ENCODE results near the gene SLC46A1.

SLC46A1 gene

DNA sequence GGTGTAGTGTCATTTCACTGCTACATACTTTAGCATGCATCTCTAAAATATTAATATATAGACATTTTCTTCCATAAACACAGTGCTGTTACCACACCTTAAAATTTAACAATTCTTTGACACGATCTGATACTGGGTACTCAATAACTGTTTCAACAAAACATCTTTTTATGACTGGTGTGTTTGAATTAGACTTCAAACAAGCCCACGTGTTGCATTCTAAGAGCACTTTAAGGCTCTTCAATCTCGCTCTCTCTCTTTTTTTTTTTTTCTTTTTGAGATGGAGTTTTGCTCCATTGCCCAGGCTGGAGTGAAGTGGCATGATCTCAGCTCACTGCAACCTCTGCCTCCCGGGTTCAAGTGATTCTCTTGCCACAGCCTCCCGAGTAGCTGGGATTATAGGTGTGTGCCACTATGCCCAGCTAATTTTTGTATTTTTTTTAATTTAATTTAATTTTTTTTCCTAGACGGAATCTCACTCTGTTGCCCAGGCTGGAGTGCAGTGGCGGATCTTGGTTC lies 15.8 kb upstream of the SLC46A1 start:
- no peak overlapping the region for H3K27ac ChIP-seq (ENCODE audit: low read length)
- no peak for DNase-seq
- TF ChIP-seq EZH2 (IDR thresholded peaks at IDR 0.05; ENCODE audit: borderline replicate concordance, low read depth, low read length, severe bottlenecking), result no peak
- no peak for TF ChIP-seq CTCF (IDR thresholded peaks at IDR 0.05; ENCODE audit: borderline replicate concordance, extremely low read depth, low read length, poor library complexity, severe bottlenecking)
- no peak overlapping the region for H2AFZ ChIP-seq (ENCODE audit: low read depth, low read length)
- no peaks in the 10 kb centered on the region for H3K36me3 ChIP-seq (ENCODE audit: insufficient read depth, low read length)
- peaks cover 2% of the 10 kb centered on the region; the same call in 1 of the 2 replicates for H4K20me1 ChIP-seq (ENCODE audit: insufficient read depth, low read length)
- H3K9me3 ChIP-seq (ENCODE audit: insufficient read depth, low read length, severe bottlenecking), result no peaks in the 10 kb centered on the region
- peaks cover 3% of the 10 kb centered on the region for H3K27me3 ChIP-seq (ENCODE audit: insufficient read depth, low read length, poor library complexity)
- H3K9ac ChIP-seq (ENCODE audit: low read depth, low read length), result no peak overlapping the region
- ATAC-seq (ENCODE audit: insufficient read depth, low read depth), result no peak
- H3K4me1 ChIP-seq (ENCODE audit: insufficient read depth, low read length), result 0 out of 2 replicates have a peak, but pooled peaks cover 3% of the 10 kb centered on the region
- no peak overlapping the region for H3K4me2 ChIP-seq (ENCODE audit: insufficient read depth, low read length)
- no peaks in the 10 kb centered on the region for H3K79me2 ChIP-seq (ENCODE audit: insufficient read depth, low read length)
- no peak overlapping the region for H3K4me3 ChIP-seq (ENCODE audit: low read depth in 1 of 2, low read length in 2 of 2)

GRCh38 chr17:28416703-28417311 lies 10.8 kb upstream of the SLC46A1 start:
- Histone ChIP-seq H3K36me3 (ENCODE audit: insufficient read depth, low read length) (no peaks in the 10 kb centered on the region), H3K9me3 (ENCODE audit: insufficient read depth, low read length, severe bottlenecking) (no peaks in the 10 kb centered on the region), H4K20me1 (ENCODE audit: insufficient read depth, low read length) (no peaks in the 10 kb centered on the region), H3K27ac (ENCODE audit: low read length) (no peak overlapping the region), H3K79me2 (ENCODE audit: insufficient read depth, low read length) (no peaks in the 10 kb centered on the region), H2AFZ (ENCODE audit: low read depth, low read length) (peak overlapping the region; percentile 10; the same call in 1 of the 2 replicates), H3K4me1 (ENCODE audit: insufficient read depth, low read length) (0 out of 2 replicates have a peak, but pooled peaks cover 5% of the 10 kb centered on the region), H3K9ac (ENCODE audit: low read depth, low read length) (no peak overlapping the region), H3K27me3 (ENCODE audit: insufficient read depth, low read length, poor library complexity) (peaks cover 13% of the 10 kb centered on the region), H3K4me2 (ENCODE audit: insufficient read depth, low read length) (no peak overlapping the region), H3K4me3 (ENCODE audit: low read depth in 1 of 2, low read length in 2 of 2) (no peak overlapping the region)
- ATAC-seq (ENCODE audit: insufficient read depth, low read depth) (peak; percentile 92), DNase-seq (peak; percentile 53)
- TF ChIP-seq EZH2 (IDR thresholded peaks at IDR 0.05; ENCODE audit: borderline replicate concordance, low read depth, low read length, severe bottlenecking) (no peak), CTCF (IDR thresholded peaks at IDR 0.05; ENCODE audit: borderline replicate concordance, extremely low read depth, low read length, poor library complexity, severe bottlenecking) (peak; percentile 82)

- Histone ChIP-seq H3K9ac (ENCODE audit: low read depth, low read length) (no peak overlapping the region), H3K4me1 (ENCODE audit: insufficient read depth, low read length) (0 out of 2 replicates have a peak, but pooled peaks cover 5% of the 10 kb centered on the region), H3K79me2 (ENCODE audit: insufficient read depth, low read length) (no peaks in the 10 kb centered on the region), H3K36me3 (ENCODE audit: insufficient read depth, low read length) (no peaks in the 10 kb centered on the region), H3K4me3 (ENCODE audit: low read depth in 1 of 2, low read length in 2 of 2) (no peak overlapping the region), H3K9me3 (ENCODE audit: insufficient read depth, low read length, severe bottlenecking) (no peaks in the 10 kb centered on the region), H4K20me1 (ENCODE audit: insufficient read depth, low read length) (no peaks in the 10 kb centered on the region), H2AFZ (ENCODE audit: low read depth, low read length) (no peak overlapping the region), H3K27ac (ENCODE audit: low read length) (no peak overlapping the region), H3K4me2 (ENCODE audit: insufficient read depth, low read length) (no peak overlapping the region), H3K27me3 (ENCODE audit: insufficient read depth, low read length, poor library complexity) (peaks cover 21% of the 10 kb centered on the region)
- DNase-seq, result no peak
- TF ChIP-seq EZH2 (IDR thresholded peaks at IDR 0.05; ENCODE audit: borderline replicate concordance, low read depth, low read length, severe bottlenecking) (no peak), CTCF (IDR thresholded peaks at IDR 0.05; ENCODE audit: borderline replicate concordance, extremely low read depth, low read length, poor library complexity, severe bottlenecking) (no peak)
- ATAC-seq (ENCODE audit: insufficient read depth, low read depth), result no peak
Observed at GRCh38 chr17:28415886-28416285, 9.9 kb upstream of the SLC46A1 start.
